Sigmoid colon (tissue), 4 donors: ENCODE results near the gene SPINT1.

Experiments used
- POLR2A ChIP-seq, 2 donors: fragments of 450-650 bp; IDR thresholded peaks; one replicate each; pipeline ENCODE4 v1.6.1; 2016; ENCODE audit warnings: antibody characterized with exemption in 2 of 2, mild to moderate bottlenecking in 2 of 2, moderate library complexity in 2 of 2
- POLR2AphosphoS5 ChIP-seq, 4 donors: sonication (generic); formaldehyde crosslinking; IDR thresholded peaks; one replicate each; pipeline ENCODE4 v1.6.1; 2017; ENCODE audit warnings: antibody characterized with exemption in 4 of 4
- TF ChIP-seq, protein P1 (sequence below), 4 experiments: fragments of 450-650 bp in 3 of 4; fragments of 200-600 bp in 1 of 4; IDR thresholded peaks; one replicate each; pipeline ENCODE4 v1.5.1; 2016 to 2019; ENCODE audit warnings: antibody characterized with exemption in 4 of 4, mild to moderate bottlenecking in 3 of 4, moderate library complexity in 2 of 4

DNA sequence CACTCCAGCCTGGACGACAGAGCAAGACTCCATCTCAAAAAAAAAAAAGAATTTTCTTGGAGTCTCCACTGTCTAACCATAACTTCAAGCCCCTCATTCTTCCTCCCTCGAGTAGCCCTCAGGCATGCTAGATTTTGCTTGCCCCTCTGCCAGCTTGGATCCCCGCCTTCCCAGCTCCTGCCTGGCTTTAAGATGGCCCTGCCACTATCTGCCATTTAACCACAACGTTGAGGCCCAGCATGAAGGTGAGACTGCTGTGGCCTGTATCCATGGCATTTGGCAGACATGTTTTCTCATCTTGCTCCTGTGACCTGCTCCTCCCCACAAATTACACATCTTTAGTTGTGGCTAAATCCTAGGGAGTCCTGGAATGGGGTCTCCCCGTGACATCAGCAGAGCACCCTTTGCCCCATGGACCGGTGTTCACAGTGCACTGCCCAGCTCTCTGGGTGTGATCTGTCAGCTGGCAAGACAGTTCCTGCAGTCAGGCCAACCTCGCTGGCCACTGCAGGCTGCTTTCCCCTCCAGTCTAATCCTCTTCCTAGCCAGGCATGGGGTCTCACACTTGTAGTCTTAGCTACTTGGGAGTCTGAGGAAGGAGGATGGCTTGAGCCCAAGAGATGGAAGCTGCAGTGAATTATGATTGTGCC lies 60.8 kb downstream of the SPINT1 start:
- TF ChIP-seq POLR2A (IDR thresholded peaks at IDR 0.05) (no peak), POLR2AphosphoS5 (IDR thresholded peaks at IDR 0.05) (no peak)
- TF ChIP-seq, protein P1, sequence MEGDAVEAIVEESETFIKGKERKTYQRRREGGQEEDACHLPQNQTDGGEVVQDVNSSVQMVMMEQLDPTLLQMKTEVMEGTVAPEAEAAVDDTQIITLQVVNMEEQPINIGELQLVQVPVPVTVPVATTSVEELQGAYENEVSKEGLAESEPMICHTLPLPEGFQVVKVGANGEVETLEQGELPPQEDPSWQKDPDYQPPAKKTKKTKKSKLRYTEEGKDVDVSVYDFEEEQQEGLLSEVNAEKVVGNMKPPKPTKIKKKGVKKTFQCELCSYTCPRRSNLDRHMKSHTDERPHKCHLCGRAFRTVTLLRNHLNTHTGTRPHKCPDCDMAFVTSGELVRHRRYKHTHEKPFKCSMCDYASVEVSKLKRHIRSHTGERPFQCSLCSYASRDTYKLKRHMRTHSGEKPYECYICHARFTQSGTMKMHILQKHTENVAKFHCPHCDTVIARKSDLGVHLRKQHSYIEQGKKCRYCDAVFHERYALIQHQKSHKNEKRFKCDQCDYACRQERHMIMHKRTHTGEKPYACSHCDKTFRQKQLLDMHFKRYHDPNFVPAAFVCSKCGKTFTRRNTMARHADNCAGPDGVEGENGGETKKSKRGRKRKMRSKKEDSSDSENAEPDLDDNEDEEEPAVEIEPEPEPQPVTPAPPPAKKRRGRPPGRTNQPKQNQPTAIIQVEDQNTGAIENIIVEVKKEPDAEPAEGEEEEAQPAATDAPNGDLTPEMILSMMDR (IDR thresholded peaks at IDR 0.05): no peak
